Measurements from ENCODE around the gene SAFB2.
"Not testable (repeated sequence)": the region's sequence is repeated elsewhere in the genome, so short reads cannot be mapped to it uniquely, and the experiment has no call there.

The SAFB2 gene

DNA sequence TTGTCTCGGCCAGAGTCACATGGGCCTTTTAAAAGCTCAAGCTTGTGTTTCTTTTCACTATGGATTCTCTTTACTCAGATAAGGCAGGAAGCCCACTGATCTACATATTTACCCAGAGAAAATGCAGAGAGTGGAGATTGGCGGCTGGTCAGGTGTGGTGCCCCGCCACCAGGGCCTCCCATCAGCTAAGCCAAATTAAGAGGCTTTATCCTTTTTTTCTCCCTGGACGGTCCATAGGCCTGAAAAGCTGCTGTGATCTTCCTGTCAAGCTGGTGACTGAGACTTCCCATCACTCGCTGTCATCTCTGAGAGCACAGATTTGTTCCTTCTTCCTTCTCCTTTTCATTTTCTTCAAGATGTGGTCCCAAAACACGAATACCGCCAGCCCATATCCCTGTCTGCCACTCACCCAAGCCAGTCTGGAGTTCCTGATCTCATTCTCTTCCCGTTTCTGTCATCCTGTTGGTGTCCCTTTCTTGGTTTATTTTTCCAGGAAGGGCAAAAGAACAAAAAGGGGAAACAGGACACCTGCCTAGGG is 2.2 kb upstream of the SAFB2 start:
- Histone ChIP-seq H3K4me1 (ENCODE audit: insufficient read depth, low read length) (peaks cover 23% of the 10 kb centered on the region), H3K36me3 (ENCODE audit: insufficient read depth, low read length) (peaks cover 31% of the 10 kb centered on the region), H3K9ac (ENCODE audit: low read depth, low read length) (peak overlapping the region; percentile 99; the same call in 1 of the 2 replicates)

DNA sequence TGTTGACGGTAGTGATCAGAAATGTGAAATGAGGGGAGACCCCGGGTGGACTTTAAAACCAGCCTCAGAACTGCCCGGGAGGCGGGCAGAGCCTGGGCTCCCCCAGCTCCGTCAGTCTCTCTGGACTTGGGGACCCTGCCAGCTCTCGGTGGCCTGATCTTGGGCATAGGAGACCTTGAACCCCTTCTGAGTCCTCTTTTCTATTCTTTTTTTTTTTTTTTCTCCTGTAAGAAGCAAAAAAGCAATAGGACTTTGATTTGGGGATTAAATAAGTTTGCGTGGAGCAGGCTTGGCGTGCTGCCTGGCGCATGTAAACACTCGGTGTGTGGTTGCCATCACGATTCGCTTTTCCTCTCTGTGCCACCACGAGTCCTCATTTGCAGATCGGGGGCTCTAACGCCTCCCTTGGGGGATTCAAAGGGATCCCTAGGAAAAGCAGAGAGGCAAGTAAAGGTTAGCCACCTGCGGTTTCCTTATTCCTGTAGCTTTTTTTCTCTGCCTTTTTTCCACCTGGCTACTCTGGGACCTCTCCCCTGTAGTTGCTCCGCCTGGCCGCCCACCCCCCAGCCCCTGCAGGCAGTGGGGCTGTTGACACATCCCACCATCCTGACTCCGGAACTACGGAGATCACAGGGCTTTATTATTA is 1.6 kb upstream of the SAFB2 start:
- Histone ChIP-seq H3K9ac (ENCODE audit: low read depth, low read length) (peak overlapping the region; percentile 99), H3K4me1 (ENCODE audit: insufficient read depth, low read length) (peaks cover 23% of the 10 kb centered on the region), H3K9me3 (ENCODE audit: control insufficient read depth, insufficient read depth, low read length) (no peaks in the 10 kb centered on the region), H3K36me3 (ENCODE audit: insufficient read depth, low read length) (peaks cover 31% of the 10 kb centered on the region)

More for the DNA sequence above, 2.2 kb upstream of the SAFB2 start:
- no peaks in the 10 kb centered on the region for H3K9me3 ChIP-seq (ENCODE audit: control insufficient read depth, insufficient read depth, low read length)

DNA sequence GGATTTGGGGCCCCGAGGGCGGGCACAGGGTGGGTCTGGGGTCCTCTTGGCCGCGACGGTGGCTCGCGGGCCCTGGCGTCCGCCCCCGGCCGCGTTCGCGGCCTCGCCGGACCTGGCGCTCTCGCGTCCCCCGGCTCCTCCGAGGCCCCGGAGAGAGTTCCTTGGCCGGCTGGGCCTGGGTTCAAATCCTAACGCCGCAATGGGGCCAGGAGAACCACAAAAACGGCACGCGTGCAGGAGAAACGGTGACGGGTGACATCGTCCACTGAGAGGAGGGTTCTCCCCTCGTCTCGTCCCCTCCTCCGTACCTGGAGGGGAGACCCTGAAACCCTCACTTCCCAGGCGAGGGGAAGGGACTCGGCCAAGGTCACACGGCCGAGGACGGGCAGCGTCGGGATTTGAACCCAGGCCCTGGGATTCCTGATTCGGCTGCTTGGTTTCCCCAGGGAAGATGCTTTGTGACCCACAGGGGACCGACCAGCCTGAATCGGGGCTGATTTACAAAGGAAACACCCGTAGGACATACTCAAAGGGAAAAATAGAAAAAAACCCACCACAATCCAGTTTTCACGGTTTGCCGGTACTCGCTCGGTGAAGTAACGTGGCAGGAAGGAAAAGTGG is 931 bp upstream of the SAFB2 start:
- Histone ChIP-seq H3K9me3 (ENCODE audit: control insufficient read depth, insufficient read depth, low read length) (no peaks in the 10 kb centered on the region), H3K9ac (ENCODE audit: low read depth, low read length) (peak overlapping the region; percentile 99), H3K4me1 (ENCODE audit: insufficient read depth, low read length) (peaks cover 23% of the 10 kb centered on the region), H3K36me3 (ENCODE audit: insufficient read depth, low read length) (peaks cover 33% of the 10 kb centered on the region)

DNA sequence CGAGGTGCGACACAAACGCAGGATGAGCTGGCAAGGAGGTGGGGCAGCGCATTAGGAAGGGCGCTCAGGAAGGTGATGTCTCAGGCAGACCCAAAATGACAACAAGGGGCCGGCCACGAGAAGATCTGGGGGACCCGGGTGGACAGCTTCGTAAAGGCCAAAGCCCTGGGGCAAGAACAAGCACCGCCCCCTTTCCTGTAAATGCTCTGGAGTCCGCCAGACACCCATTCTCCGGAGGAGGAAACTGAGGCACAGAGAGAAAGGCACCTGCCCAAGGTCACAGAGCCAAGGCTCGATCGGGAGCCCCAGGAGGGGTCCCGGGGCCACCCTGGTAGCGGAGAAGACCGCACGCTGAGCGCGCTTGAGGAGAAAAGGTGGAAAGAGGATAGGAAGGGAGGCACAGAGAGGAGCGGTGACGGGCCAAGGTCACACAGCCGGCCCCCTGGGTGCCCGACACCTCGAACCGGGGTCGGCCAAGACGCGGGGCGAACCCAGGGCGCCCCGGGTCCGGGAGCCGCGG is 571 bp downstream of the SAFB2 start:
- Histone ChIP-seq H3K4me1 (ENCODE audit: insufficient read depth, low read length) (peaks cover 17% of the 10 kb centered on the region), H3K9ac (ENCODE audit: low read depth, low read length) (peak overlapping the region; percentile 99), H3K9me3 (ENCODE audit: control insufficient read depth, insufficient read depth, low read length) (no peaks in the 10 kb centered on the region), H3K36me3 (ENCODE audit: insufficient read depth, low read length) (peaks cover 33% of the 10 kb centered on the region)

DNA sequence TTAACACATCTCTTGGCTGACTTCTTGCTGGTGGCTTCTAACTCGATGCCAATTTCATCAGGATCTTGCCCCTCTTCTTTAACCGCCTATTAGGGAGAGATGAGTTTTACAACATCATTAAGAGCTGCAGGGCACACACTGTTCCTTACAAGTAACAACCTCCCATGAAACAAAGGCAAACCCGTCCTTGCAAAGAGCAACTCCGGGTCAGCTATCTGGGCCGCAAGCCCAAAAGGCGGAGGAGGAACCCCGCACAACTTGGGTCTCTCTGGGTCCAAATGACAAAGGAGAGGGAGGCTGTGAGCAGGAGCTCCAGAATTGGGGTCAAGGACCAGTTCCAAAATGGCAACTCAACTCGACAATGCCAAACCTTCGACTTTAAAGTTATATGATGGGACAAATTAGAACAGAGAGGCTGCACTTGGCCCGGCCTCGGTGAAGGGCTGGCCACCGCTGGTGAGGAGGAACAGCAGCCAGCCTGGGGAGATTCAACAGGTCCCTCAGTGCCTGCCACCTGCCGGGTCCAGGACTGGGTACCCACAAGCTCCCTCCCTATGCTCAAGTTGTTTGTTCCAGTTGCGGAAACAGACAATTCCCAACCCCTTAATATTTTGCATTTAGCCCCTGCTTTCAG is 1.1 kb downstream of the SAFB2 start:
- Histone ChIP-seq H3K9ac (ENCODE audit: low read depth, low read length) (peak overlapping the region; percentile 99), H3K9me3 (ENCODE audit: control insufficient read depth, insufficient read depth, low read length) (no peaks in the 10 kb centered on the region), H3K4me1 (ENCODE audit: insufficient read depth, low read length) (peaks cover 12% of the 10 kb centered on the region), H3K36me3 (ENCODE audit: insufficient read depth, low read length) (peaks cover 28% of the 10 kb centered on the region)

DNA sequence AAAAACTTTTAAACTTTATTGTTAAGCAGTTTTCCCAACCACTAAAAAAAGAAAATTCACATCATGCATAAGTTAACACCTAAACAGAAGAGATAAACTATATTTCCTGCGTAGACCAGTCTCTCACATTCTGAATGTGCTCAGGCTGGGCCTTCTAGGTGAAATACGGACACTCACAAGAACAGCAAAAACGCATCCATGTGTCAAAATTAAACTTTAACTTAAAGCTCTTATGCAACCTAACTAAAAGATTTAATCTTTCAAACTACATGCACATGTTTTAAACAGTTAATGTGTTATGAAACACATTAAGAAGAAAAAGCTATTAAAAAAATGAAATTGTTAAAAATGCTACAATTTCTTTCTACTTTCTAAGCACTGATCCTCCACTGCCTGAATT is 2.6 kb downstream of the SAFB2 start:
- Histone ChIP-seq H3K9ac (ENCODE audit: low read depth, low read length) (no peak overlapping the region), H3K36me3 (ENCODE audit: insufficient read depth, low read length) (peaks cover 27% of the 10 kb centered on the region), H3K4me1 (ENCODE audit: insufficient read depth, low read length) (no peaks in the 10 kb centered on the region; the same call in 1 of the 2 replicates), H3K9me3 (ENCODE audit: control insufficient read depth, insufficient read depth, low read length) (no peaks in the 10 kb centered on the region)

DNA sequence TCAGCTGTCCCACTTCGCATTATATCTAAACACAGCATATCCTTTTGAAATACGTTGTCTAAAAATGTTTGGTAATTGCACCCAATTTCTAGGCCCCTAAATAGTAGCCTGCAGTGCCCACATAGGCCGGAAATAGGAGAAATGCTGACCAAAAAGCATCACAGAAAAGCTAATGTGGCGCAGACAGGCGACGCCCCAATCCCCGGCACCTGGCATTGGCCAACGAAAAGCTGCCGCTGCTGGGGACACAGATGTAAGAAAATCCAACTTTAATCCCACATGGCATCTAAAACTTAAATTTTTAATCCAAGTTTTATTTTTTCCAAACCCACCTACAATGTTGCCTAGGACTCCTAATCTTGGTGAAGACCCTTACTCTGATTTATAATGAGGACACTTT is 4.0 kb downstream of the SAFB2 start:
- Histone ChIP-seq H3K9ac (ENCODE audit: low read depth, low read length) (no peak overlapping the region), H3K36me3 (ENCODE audit: insufficient read depth, low read length) (peaks cover 36% of the 10 kb centered on the region), H3K9me3 (ENCODE audit: control insufficient read depth, insufficient read depth, low read length) (no peaks in the 10 kb centered on the region), H3K4me1 (ENCODE audit: insufficient read depth, low read length) (no peaks in the 10 kb centered on the region)

DNA sequence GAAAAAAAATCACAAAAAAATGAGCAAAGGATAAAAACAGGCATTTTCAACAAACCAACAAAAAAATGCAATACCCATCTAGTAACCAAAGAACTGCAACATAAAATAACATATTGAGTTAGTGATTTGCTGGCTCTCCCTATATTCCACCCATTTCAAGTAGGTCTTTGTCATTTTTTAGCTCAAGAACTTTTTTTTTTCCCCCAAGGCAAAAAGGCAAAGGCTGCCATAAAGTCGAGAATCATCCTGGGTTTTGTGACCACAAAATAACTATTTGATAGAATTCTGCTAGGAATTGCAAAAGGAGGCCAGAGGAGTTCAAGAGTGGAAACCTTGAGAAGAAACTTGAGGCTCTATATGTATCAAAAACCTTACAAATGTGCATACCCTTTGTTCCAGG is 5.5 kb downstream of the SAFB2 start:
- Histone ChIP-seq H3K4me1 (ENCODE audit: insufficient read depth, low read length) (no peaks in the 10 kb centered on the region), H3K9ac (ENCODE audit: low read depth, low read length) (no peak overlapping the region), H3K36me3 (ENCODE audit: insufficient read depth, low read length) (peaks cover 47% of the 10 kb centered on the region), H3K9me3 (ENCODE audit: control insufficient read depth, insufficient read depth, low read length) (no peaks in the 10 kb centered on the region)

DNA sequence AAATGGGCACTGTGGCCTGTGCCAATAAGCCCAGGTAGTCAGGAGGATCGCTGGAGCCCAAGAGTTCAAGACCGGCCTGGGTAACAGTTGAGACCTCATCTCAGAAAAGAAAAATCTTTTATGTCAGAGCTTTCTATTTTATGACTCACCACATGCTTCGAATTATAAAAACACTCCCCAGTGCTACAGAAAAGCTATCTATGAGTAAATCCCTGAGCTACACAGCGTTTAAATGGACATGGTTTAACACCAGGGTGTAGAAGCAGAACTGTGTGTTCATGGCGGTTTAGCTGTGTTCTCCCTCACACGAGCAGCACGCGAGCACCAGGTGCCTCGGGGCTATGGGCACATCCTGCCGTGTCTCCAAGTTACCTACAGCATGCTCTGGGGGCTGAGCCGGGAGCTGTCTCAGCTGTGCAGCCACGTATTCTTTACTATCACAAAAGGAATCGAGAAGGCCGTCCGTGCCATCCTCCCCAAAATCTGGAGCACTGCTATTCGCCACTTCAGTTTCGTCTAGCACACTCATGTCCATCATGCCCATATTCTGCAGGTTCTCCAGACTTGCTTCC is 6.7 kb downstream of the SAFB2 start:
- H3K9ac ChIP-seq (ENCODE audit: low read depth, low read length), result no peak overlapping the region
- no peaks in the 10 kb centered on the region for H3K9me3 ChIP-seq (ENCODE audit: control insufficient read depth, insufficient read depth, low read length)
- peaks cover 51% of the 10 kb centered on the region for H3K36me3 ChIP-seq (ENCODE audit: insufficient read depth, low read length)
- no peaks in the 10 kb centered on the region for H3K4me1 ChIP-seq (ENCODE audit: insufficient read depth, low read length)

DNA sequence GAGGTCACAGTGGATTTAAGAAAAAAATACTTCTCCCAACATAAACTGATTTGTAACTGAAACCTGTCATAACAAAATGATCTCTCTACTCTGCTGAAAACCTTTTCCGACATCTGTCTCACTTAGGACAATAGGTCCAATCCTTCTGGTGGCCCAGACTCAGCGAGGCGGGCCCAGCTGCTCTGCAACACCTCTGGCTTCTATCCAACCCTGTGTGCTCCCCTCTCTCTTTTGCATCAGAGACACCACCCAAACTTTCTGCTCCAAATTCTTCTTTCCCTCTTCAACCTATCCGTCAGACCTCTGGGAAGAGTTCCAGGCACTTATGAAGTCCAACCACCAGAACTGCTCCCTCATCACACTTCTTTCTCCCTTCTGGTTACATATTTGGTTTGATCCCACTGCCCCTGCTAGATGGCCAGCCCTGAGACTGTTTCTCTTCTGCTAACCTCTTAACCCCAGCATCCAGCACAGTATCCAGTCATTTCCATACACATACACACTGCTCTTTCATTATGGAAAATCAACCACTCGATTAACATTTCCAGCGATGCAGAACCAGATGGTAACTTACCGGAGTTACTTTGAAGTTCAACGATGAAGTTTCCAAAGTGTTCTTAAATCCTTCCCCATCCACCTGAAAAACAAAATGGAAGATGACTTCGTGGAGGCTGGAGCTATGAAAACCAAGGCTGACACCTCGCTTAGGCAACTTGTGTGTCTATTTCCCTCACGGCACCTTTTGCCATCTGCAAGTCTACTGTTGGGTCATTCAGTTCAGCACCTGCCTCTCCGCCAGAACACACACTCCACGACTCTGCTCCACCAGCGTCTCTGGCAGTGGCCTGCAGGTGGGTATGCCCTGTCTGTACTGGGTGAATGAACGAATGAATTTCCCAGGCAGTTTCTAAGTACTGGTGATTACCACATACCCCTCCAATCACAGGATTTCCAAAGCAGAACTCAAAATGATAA is 9.4 kb downstream of the SAFB2 start:
- Histone ChIP-seq H3K9me3 (ENCODE audit: control insufficient read depth, insufficient read depth, low read length) (no peaks in the 10 kb centered on the region), H3K9ac (ENCODE audit: low read depth, low read length) (no peak overlapping the region), H3K36me3 (ENCODE audit: insufficient read depth, low read length) (peaks cover 63% of the 10 kb centered on the region), H3K4me1 (ENCODE audit: insufficient read depth, low read length) (no peaks in the 10 kb centered on the region)

DNA sequence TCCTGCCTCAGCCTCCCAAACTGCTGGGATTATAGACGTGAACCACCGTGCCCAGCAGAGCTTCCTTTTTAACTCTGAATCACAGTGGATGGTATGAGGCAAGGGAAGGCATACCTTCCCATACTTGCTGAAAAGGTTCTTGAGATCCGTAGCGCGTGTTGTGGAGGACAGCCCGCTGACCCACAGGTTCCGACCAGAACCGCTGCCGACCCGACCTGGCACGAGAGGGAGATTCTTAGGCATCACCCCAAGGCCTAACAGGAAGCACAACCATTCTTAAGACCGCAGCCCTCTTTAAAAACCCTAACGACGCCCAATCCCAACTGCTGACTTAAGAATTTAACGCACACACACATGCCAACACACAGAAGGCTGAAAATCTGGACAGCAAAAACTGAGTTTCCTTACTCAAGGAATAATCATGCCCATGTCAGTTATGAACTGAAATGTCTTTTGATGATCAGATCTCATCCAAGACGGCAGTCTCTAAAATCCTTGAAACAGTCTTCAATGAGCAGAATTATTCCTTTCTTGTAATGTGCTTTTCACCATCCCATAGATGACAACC is 12.6 kb downstream of the SAFB2 start:
- Histone ChIP-seq H3K4me1 (ENCODE audit: insufficient read depth, low read length) (no peaks in the 10 kb centered on the region), H3K9me3 (ENCODE audit: control insufficient read depth, insufficient read depth, low read length) (no peaks in the 10 kb centered on the region), H3K36me3 (ENCODE audit: insufficient read depth, low read length) (peaks cover 50% of the 10 kb centered on the region), H3K9ac (ENCODE audit: low read depth, low read length) (no peak overlapping the region)

DNA sequence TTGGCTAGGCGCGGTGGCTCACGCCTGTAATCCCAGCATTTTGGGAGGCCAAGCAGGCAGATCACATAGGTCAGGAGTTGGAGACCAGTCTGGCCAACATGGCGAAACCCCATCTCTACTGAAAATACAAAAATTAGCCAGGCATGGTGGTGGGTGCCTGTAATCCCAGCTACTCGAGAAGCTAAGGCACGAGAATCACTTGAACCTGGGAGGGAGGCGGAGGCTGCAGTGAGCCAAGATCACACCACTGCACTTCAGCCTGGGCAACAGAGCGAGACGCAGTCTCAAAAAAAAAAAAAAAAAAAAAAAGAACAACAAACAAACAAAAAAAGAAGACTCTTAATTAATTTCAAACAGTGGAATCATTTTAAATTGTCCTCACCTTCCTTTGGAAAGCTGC is 13.8 kb downstream of the SAFB2 start:
- not testable (repeated sequence) for H3K4me1 ChIP-seq (ENCODE audit: insufficient read depth, low read length); H3K9ac ChIP-seq (ENCODE audit: low read depth, low read length); H3K9me3 ChIP-seq (ENCODE audit: control insufficient read depth, insufficient read depth, low read length)
- H3K36me3 ChIP-seq (ENCODE audit: insufficient read depth, low read length), result peaks cover 48% of the 10 kb centered on the region

DNA sequence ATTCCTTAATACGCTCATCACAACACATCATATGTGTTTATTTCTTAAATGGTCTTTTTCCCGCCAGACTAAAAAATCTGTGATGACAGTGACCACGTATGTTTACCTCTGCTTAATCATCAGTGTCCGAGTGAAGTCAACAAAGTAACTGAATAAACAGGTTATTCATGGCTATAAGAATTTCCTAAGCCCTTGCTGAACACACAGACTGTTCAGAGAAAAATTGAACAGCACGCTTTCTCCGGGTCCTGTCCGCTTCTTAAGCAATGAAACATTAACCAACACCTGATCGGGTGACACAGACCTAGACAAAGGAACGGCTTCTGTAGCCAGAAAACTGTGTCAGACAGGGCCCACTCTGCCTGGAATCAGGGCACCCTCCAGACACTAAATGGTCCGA is 14.3 kb downstream of the SAFB2 start:
- no peaks in the 10 kb centered on the region for H3K9me3 ChIP-seq (ENCODE audit: control insufficient read depth, insufficient read depth, low read length)
- no peaks in the 10 kb centered on the region for H3K4me1 ChIP-seq (ENCODE audit: insufficient read depth, low read length)
- peaks cover 48% of the 10 kb centered on the region for H3K36me3 ChIP-seq (ENCODE audit: insufficient read depth, low read length)
- H3K9ac ChIP-seq (ENCODE audit: low read depth, low read length), result no peak overlapping the region

Measured in ES-I3 (cell line).